HCT116 (cell line): ENCODE data around the gene TFAP2B. TPM values are rescaled to one million over a fixed set of nuclear protein-coding genes. Genes with fewer than 3 reads are reported as not detected.

ENCODE experiments used
- ATAC-seq: fragments of 200-7000 bp; cut with Tn5 transposase; 2 replicates; pipeline ENCODE4 v1.9.1; 2020; ENCODE audit warnings: mild to moderate bottlenecking, moderate library complexity
- BruUV-seq: library from RNA; stranded (reverse); fragments of 400-500 nt; replicated peaks from 2 replicates; lab custom pipeline; 2021; lab: Mats Ljungman, UMichigan
- CTCF ChIA-PET: fragments of 300-600 bp; sonication (Branson Sonifier 250); formaldehyde crosslinking; loops from one replicate; lab custom pipeline; 2021; ENCODE audit warnings: antibody characterized with exemption; lab: Charles Lee
- POLR2A ChIA-PET: fragments of 300-600, 350-600 bp; sonication (Branson Sonifier 250); formaldehyde crosslinking; loops from one replicate; lab custom pipeline; 2021; ENCODE audit warnings: antibody characterized with exemption; lab: Charles Lee
- RAD21 ChIA-PET, 2 experiments: fragments of 300-600 bp; sonication (Branson Sonifier 250); formaldehyde crosslinking; loops; one replicate each; lab custom pipeline; 2023; ENCODE audit warnings: low total read pairs in 2 of 2; ENCODE audit not compliant: uncharacterized antibody in 2 of 2, unreplicated experiment in 2 of 2, low non-redundant PET in 1 of 2; lab: Charles Lee
- DNase-seq: peaks from one replicate; pipeline ENCODE4 v3.0.0-alpha.2; 2010; ENCODE audit warnings: low read depth, low spot score
- H2AFZ ChIP-seq: fragments of 200-600 bp; shearing (Covaris generic), sonication (generic); 2 replicates; pipeline ENCODE4 v1.6.1; 2017; ENCODE audit warnings: low read depth, mixed run types, mixed read lengths, antibody characterized with exemption, low read length; ENCODE audit not compliant: poor library complexity, severe bottlenecking
- H3K27ac ChIP-seq: 2 replicates; pipeline ENCODE4 v1.5.1; 2012; ENCODE audit warnings: low read depth, low read length
- H3K27me3 ChIP-seq: fragments of 200-600 bp; sonication (generic); 2 replicates; pipeline ENCODE4 v1.6.1; 2016; ENCODE audit warnings: mixed run types, low read length, mixed read lengths; ENCODE audit not compliant: insufficient read depth
- H3K36me3 ChIP-seq, 2 experiments: fragments of 200-500 bp in 1 of 2; fragments of 200-600 bp in 1 of 2; sonication (Bioruptor generic) in 1 of 2; sonication (generic) in 1 of 2; 2 replicates each; pipeline versions ENCODE4 v1.5.1 to v1.6.1; 2014 to 2016; ENCODE audit warnings: low read length in 2 of 2, inconsistent platforms in 1 of 2, mixed read lengths in 1 of 2, mixed run types in 1 of 2; ENCODE audit not compliant: insufficient read depth in 2 of 2, control insufficient read depth in 1 of 2
- H3K4me1 ChIP-seq, 2 experiments: fragments of 200-600 bp in 1 of 2; sonication (generic) in 1 of 2; 2 replicates each; pipeline versions ENCODE4 v1.5.1 to v1.6.1; 2012 to 2017; ENCODE audit warnings: low read length in 2 of 2, inconsistent platforms in 1 of 2, mild to moderate bottlenecking in 1 of 2, mixed read lengths in 1 of 2, mixed run types in 1 of 2, moderate library complexity in 1 of 2; ENCODE audit not compliant: insufficient read depth in 2 of 2, control insufficient read depth in 1 of 2
- H3K4me2 ChIP-seq: fragments of 200-600 bp; sonication (generic); 2 replicates; pipeline ENCODE4 v1.6.1; 2017; ENCODE audit warnings: mixed run types, low read length, mixed read lengths
- H3K4me3 ChIP-seq, 2 experiments: fragments of 200-600 bp in 1 of 2; sonication (generic) in 1 of 2; replicated peaks in 1 of 2; 2 replicates each; pipeline ENCODE4 v1.5.1; 2011 to 2016; ENCODE audit warnings: low read length in 2 of 2, control low read depth in 1 of 2, low read depth in 1 of 2, mild to moderate bottlenecking in 1 of 2, mixed read lengths in 1 of 2, mixed run types in 1 of 2
- H3K79me2 ChIP-seq: fragments of 200-600 bp; sonication (generic); 2 replicates; pipeline ENCODE4 v1.6.1; 2017; ENCODE audit warnings: mild to moderate bottlenecking, mixed run types, low read length, moderate library complexity, mixed read lengths; ENCODE audit not compliant: insufficient read depth
- H3K9ac ChIP-seq: fragments of 200-600 bp; sonication (generic); 2 replicates; pipeline ENCODE4 v1.6.1; 2016; ENCODE audit warnings: low read length, mixed read lengths
- H3K9me2 ChIP-seq: fragments of 200-600 bp; sonication (generic), shearing (Covaris generic); 2 replicates; pipeline ENCODE4 v1.6.1; 2017; ENCODE audit warnings: mixed run types, mild to moderate bottlenecking, moderate library complexity; ENCODE audit not compliant: insufficient read depth
- H3K9me3 ChIP-seq, 2 experiments: fragments of 200-500 bp in 1 of 2; fragments of 200-600 bp in 1 of 2; sonication (Bioruptor generic) in 1 of 2; sonication (generic) in 1 of 2; 2 replicates each; pipeline ENCODE4 v1.6.1; 2014 to 2017; ENCODE audit warnings: low read length in 2 of 2, mixed read lengths in 2 of 2, inconsistent platforms in 1 of 2, low read depth in 1 of 2, mild to moderate bottlenecking in 1 of 2, mixed run types in 1 of 2, moderate library complexity in 1 of 2; ENCODE audit not compliant: control insufficient read depth in 1 of 2, insufficient read depth in 1 of 2
- H4K20me1 ChIP-seq: fragments of 200-600 bp; sonication (generic), shearing (Covaris generic); 2 replicates; pipeline ENCODE4 v1.6.1; 2017; ENCODE audit warnings: mixed run types, mild to moderate bottlenecking, moderate library complexity; ENCODE audit not compliant: insufficient read depth
- CBX3 ChIP-seq: IDR thresholded peaks from 2 replicates; pipeline ENCODE4 v1.6.1; 2012; ENCODE audit warnings: low read depth
- EGR1 ChIP-seq: IDR thresholded peaks from 2 replicates; pipeline ENCODE4 v1.6.1; 2012; ENCODE audit warnings: low read depth
- FOSL1 ChIP-seq: IDR thresholded peaks from 2 replicates; pipeline ENCODE4 v1.6.1; 2012; ENCODE audit warnings: low read depth
- JUND ChIP-seq: IDR thresholded peaks from 2 replicates; pipeline ENCODE4 v1.6.1; 2012
- POLR2A ChIP-seq: IDR thresholded peaks from 2 replicates; pipeline ENCODE4 v1.7.0; 2011; ENCODE audit warnings: borderline replicate concordance; ENCODE audit not compliant: insufficient read depth, insufficient read length; ENCODE audit errors: extremely low read depth
- POLR2AphosphoS5 ChIP-seq: IDR thresholded peaks from 2 replicates; pipeline ENCODE4 v1.6.1; 2011; ENCODE audit warnings: mild to moderate bottlenecking, low read depth, low read length, moderate library complexity
- SIN3A ChIP-seq: IDR thresholded peaks from 2 replicates; pipeline ENCODE4 v1.6.1; 2012; ENCODE audit warnings: low read depth
- SRF ChIP-seq: IDR thresholded peaks from 2 replicates; pipeline ENCODE4 v1.6.1; 2012; ENCODE audit warnings: low read depth
- TCF7L2 ChIP-seq: IDR thresholded peaks from 2 replicates; pipeline ENCODE4 v1.7.0; 2011; ENCODE audit warnings: borderline replicate concordance, inconsistent platforms; ENCODE audit not compliant: insufficient read depth, insufficient read length; ENCODE audit errors: extremely low read depth
- ZFX ChIP-seq: fragments of 450-650 bp; IDR thresholded peaks from 2 replicates; pipeline ENCODE4 v1.6.1; 2017
- intact Hi-C: fragments of 100-400 bp; cut with micrococcal nuclease; formaldehyde crosslinking; loops from 2 replicates; pipeline ENCODE4 v1.10.0; 2022
- total RNA-seq: library from RNA; stranded (reverse); gene quantifications from one replicate; pipeline ENCODE4 v1.2.1, GENCODE V29; 2021; ENCODE audit not compliant: unreplicated experiment
- TF ChIP-seq, protein P1 (sequence below): IDR thresholded peaks from 2 replicates; pipeline ENCODE4 v1.6.1; 2012
- TF ChIP-seq, protein P2 (sequence below), 3 experiments: fragments of 200-600 bp in 1 of 3; sonication (generic) in 1 of 3; IDR thresholded peaks in 2 of 3; conservative IDR thresholded peaks in 1 of 3; 2 replicates each; pipeline ENCODE4 v1.5.1; 2012 to 2017; ENCODE audit warnings: low read depth in 2 of 3, low read length in 2 of 3, antibody characterized with exemption in 1 of 3, borderline replicate concordance in 1 of 3, control low read depth in 1 of 3, mild to moderate bottlenecking in 1 of 3, mixed read lengths in 1 of 3, mixed run types in 1 of 3, moderate library complexity in 1 of 3; ENCODE audit not compliant: insufficient read depth in 1 of 3
- TF ChIP-seq, protein P3 (sequence below): IDR thresholded peaks from 2 replicates; pipeline ENCODE4 v1.6.1; 2012
- TF ChIP-seq, protein P4 (sequence below): IDR thresholded peaks from 2 replicates; pipeline ENCODE4 v1.6.1; 2011; ENCODE audit warnings: mild to moderate bottlenecking, low read length, moderate library complexity; ENCODE audit not compliant: insufficient replicate concordance; ENCODE audit errors: extremely low read depth

The TFAP2B gene
- total RNA-seq, 1 experiment from 2014 or later = not detected

DNA sequence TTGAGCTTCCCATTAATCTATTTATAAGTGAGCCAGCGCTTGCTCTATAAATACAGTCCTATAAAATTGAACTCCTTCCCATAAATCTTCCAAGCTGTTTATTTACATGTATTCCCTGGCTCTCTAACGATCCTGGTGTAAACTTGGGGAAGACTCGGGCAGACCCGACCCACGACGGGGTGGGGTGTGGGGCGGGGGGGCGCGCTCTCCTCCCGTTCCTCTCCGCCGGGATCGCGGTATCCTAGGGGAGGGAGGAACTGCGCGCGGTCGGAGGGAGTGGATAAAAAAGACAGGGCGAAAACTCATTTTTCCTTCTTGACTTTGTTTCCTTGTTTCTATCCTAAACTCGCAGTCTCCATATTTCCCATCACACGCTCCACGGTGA lies 31.1 kb downstream of the TFAP2B start (continued):
- TF ChIP-seq, protein P1, sequence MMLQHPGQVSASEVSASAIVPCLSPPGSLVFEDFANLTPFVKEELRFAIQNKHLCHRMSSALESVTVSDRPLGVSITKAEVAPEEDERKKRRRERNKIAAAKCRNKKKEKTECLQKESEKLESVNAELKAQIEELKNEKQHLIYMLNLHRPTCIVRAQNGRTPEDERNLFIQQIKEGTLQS = no peak
- TF ChIP-seq, protein P2, sequence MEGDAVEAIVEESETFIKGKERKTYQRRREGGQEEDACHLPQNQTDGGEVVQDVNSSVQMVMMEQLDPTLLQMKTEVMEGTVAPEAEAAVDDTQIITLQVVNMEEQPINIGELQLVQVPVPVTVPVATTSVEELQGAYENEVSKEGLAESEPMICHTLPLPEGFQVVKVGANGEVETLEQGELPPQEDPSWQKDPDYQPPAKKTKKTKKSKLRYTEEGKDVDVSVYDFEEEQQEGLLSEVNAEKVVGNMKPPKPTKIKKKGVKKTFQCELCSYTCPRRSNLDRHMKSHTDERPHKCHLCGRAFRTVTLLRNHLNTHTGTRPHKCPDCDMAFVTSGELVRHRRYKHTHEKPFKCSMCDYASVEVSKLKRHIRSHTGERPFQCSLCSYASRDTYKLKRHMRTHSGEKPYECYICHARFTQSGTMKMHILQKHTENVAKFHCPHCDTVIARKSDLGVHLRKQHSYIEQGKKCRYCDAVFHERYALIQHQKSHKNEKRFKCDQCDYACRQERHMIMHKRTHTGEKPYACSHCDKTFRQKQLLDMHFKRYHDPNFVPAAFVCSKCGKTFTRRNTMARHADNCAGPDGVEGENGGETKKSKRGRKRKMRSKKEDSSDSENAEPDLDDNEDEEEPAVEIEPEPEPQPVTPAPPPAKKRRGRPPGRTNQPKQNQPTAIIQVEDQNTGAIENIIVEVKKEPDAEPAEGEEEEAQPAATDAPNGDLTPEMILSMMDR (IDR thresholded peaks at IDR 0.05 in 2 of 3, conservative IDR thresholded peaks at IDR 0.05 in 1 of 3; ENCODE audit: borderline replicate concordance in 1 of 3, insufficient read depth in 1 of 3, low read depth in 2 of 3, low read length in 2 of 3) = no peak
- TF ChIP-seq, all 23 proteins: peak for 0

DNA sequence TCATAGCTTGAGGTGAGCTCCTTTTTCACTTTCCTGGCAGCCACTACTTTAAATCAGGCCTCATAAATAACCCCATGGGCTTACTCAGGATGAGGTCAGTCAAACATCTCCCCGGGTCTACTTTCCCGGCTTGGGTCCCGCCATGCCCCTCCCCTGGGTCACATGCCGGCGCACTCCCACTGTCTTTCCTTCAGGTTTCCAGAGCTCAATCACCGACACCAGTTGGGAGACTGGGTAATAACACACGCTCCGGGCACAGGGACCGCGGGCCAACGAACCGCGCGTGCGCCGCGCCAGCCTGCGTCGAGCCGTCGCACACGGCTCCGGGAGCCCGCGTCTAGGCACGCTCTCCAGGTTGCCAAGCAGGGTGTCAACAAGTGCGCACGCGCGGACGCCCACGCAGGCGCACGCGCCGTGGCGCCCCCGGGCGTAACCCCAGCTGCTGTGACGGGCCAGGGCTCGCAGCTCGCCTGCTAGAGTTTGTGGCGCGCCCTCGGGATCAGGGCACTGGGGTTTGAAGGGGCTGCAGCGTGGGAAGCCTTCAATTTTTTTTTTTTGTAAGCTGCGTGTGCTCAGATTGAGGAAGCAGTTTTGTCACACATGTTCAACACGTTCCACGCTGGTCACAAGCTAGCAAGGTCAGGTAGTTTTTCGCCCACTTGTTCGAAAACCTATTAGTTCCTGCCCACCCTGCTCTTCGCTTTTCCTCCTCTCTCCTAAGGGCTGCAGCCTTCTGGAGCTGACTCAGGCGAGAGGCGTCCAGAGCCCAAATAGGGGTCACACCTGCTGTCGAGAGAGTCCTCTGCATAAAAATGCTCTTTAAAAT lies 31.8 kb downstream of the TFAP2B start:
- Histone ChIP-seq H3K9me2 (no peaks in the 10 kb centered on the region), H3K9me3 (peaks cover 0 to 14% of the 10 kb centered on the region in 2 experiments; a peak in 2 of 4 replicates), H2AFZ (no peak overlapping the region), H4K20me1 (no peaks in the 10 kb centered on the region), H3K9ac (no peak overlapping the region), H3K27ac (no peak overlapping the region), H3K79me2 (no peaks in the 10 kb centered on the region), H3K27me3 (no peaks in the 10 kb centered on the region), H3K4me3 (no peak overlapping the region), H3K4me2 (no peak overlapping the region), H3K4me1 (no peaks in the 10 kb centered on the region), H3K36me3 (no peaks in the 10 kb centered on the region)
- CTCF ChIA-PET = no interaction called here
- intact Hi-C loops = no loop called here
- DNase-seq (no peak), ATAC-seq (no peak)
- RAD21 ChIA-PET = no interaction called here
- BruUV-seq = no TSS peak
- POLR2A ChIA-PET = no interaction called here
- TF ChIP-seq, protein P2 (IDR thresholded peaks at IDR 0.05 in 2 of 3, conservative IDR thresholded peaks at IDR 0.05 in 1 of 3; ENCODE audit: borderline replicate concordance in 1 of 3, insufficient read depth in 1 of 3, low read depth in 2 of 3, low read length in 2 of 3) = no peak
- TF ChIP-seq JUND (no peak), FOSL1 (no peak), TCF7L2 (no peak), ZFX (no peak), EGR1 (no peak), SRF (no peak), CBX3 (no peak), POLR2AphosphoS5 (no peak), POLR2A (no peak), SIN3A (no peak)
- TF ChIP-seq, protein P3, sequence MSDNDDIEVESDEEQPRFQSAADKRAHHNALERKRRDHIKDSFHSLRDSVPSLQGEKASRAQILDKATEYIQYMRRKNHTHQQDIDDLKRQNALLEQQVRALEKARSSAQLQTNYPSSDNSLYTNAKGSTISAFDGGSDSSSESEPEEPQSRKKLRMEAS = no peak
- TF ChIP-seq, protein P4, sequence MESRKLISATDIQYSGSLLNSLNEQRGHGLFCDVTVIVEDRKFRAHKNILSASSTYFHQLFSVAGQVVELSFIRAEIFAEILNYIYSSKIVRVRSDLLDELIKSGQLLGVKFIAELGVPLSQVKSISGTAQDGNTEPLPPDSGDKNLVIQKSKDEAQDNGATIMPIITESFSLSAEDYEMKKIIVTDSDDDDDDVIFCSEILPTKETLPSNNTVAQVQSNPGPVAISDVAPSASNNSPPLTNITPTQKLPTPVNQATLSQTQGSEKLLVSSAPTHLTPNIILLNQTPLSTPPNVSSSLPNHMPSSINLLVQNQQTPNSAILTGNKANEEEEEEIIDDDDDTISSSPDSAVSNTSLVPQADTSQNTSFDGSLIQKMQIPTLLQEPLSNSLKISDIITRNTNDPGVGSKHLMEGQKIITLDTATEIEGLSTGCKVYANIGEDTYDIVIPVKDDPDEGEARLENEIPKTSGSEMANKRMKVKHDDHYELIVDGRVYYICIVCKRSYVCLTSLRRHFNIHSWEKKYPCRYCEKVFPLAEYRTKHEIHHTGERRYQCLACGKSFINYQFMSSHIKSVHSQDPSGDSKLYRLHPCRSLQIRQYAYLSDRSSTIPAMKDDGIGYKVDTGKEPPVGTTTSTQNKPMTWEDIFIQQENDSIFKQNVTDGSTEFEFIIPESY = no peak
